ENCODE measurements around the gene ESRRB.

- TF ChIP-seq ZNF138 (tag by site-specific recombination; IDR thresholded peaks at IDR 0.05; ENCODE audit: borderline replicate concordance): no peak
- no peak for TF ChIP-seq CTCF (tag by site-specific recombination; IDR thresholded peaks at IDR 0.05)
- TF ChIP-seq REST (tag by site-specific recombination; IDR thresholded peaks at IDR 0.05): no peak
- no peak for TF ChIP-seq ZNF391 (tag by site-specific recombination; IDR thresholded peaks at IDR 0.05; ENCODE audit: borderline replicate concordance, low read depth)
- TF ChIP-seq ZNF18 (tag by site-specific recombination; IDR thresholded peaks at IDR 0.05): no peak
- TF ChIP-seq ZNF624 (tag by site-specific recombination; IDR thresholded peaks at IDR 0.05): no peak
- no peak for TF ChIP-seq ZNF221 (tag by site-specific recombination; IDR thresholded peaks at IDR 0.05; ENCODE audit: borderline replicate concordance)
- TF ChIP-seq ZNF274 (IDR thresholded peaks at IDR 0.05; ENCODE audit: low read length): no peak
- TF ChIP-seq ZNF274 (tag by site-specific recombination; IDR thresholded peaks at IDR 0.05; ENCODE audit: borderline replicate concordance): no peak
- TF ChIP-seq HOXA7 (CRISPR knock-in tag; IDR thresholded peaks at IDR 0.05; ENCODE audit: borderline replicate concordance): no peak
- TF ChIP-seq ZFP3 (tag by site-specific recombination; IDR thresholded peaks at IDR 0.05; ENCODE audit: low read depth): no peak
- TF ChIP-seq SETDB1 (IDR thresholded peaks at IDR 0.05; ENCODE audit: insufficient read length, low read length): no peak
- TF ChIP-seq ELK4 (IDR thresholded peaks at IDR 0.05; ENCODE audit: borderline replicate concordance, low read depth, low read length): no peak
These were observed 21.6 kb upstream of the ESRRB start for GRCh38 chr14:76354310-76354709.
